HepG2 (cell line): ENCODE measurements around the gene SYNGR2. TPM values are rescaled to one million over a fixed set of nuclear protein-coding genes. Genes with fewer than 3 reads are reported as not detected.

Source experiments
- ATAC-seq: fragments of 200-7000 bp; cut with Tn5 transposase; 3 replicates; pipeline ENCODE4 v1.9.1; 2020; ENCODE audit warnings: mild to moderate bottlenecking, moderate library complexity
- BruUV-seq: library from RNA; stranded (reverse); fragments of 400-500 nt; replicated peaks from 2 replicates; lab custom pipeline; 2021; lab: Mats Ljungman, UMichigan
- CTCF ChIA-PET: fragments of 300-600 bp; formaldehyde crosslinking; extraction: SDS; loops from one replicate; lab custom pipeline; 2021; ENCODE audit warnings: low total read pairs, inconsistent platforms, low intra/inter-chr PET ratio; lab: Yijun Ruan, JAX
- POLR2A ChIA-PET: fragments of 350-600 bp; sonication (Branson Sonifier 250); formaldehyde crosslinking; loops from one replicate; lab custom pipeline; 2020; ENCODE audit warnings: antibody characterized with exemption, inconsistent platforms; lab: Yijun Ruan, JAX
- DNase-seq: peaks from one replicate; pipeline ENCODE4 v3.0.0-alpha.2; 2015; ENCODE audit warnings: low spot score
- FAIRE-seq: peaks from 3 replicates; lab custom pipeline; 2011; peaks lifted over from hg19 to GRCh38; lab: Jason Lieb, UNC
- H2AFZ ChIP-seq: one replicate; pipeline ENCODE4 v1.6.1; 2011; ENCODE audit warnings: low read length, inconsistent platforms
- H3K27ac ChIP-seq: fragments of 300-600 bp; 3 replicates; pipeline ENCODE4 v1.8.0; 2011; ENCODE audit warnings: mixed run types, mild to moderate bottlenecking, mixed read lengths, low read length, inconsistent platforms; ENCODE audit not compliant: insufficient read depth; ENCODE audit errors: extremely low read length
- H3K27me3 ChIP-seq, 2 experiments: fragments of 200-600 bp in 1 of 2; 2 replicates in 1 of 2; 3 replicates in 1 of 2; pipeline versions ENCODE4 v1.6.0 to v1.8.0; 2011; ENCODE audit warnings: low read length in 2 of 2, mild to moderate bottlenecking in 2 of 2, moderate library complexity in 2 of 2, inconsistent platforms in 1 of 2; ENCODE audit not compliant: insufficient read depth in 2 of 2, control insufficient read depth in 1 of 2
- H3K36me3 ChIP-seq, 2 experiments: fragments of 200-600 bp in 1 of 2; replicated peaks in 1 of 2; 2 replicates in 1 of 2; 3 replicates in 1 of 2; pipeline versions ENCODE4 v1.5.1 to v1.8.0; 2011; ENCODE audit warnings: low read length in 2 of 2, inconsistent platforms in 1 of 2; ENCODE audit not compliant: insufficient read depth in 2 of 2, control insufficient read depth in 1 of 2
- H3K4me1 ChIP-seq: 2 replicates; pipeline ENCODE4 v1.5.1; 2012; ENCODE audit warnings: low read length, inconsistent platforms; ENCODE audit not compliant: insufficient read depth
- H3K4me2 ChIP-seq: 2 replicates; pipeline ENCODE4 v1.6.0; 2011; ENCODE audit warnings: low read depth, low read length, inconsistent platforms
- H3K4me3 ChIP-seq, 3 experiments: fragments of 200-600 bp in 1 of 3; sonication (generic), shearing (Covaris generic) in 1 of 3; replicated peaks in 1 of 3; 2 replicates each; pipeline ENCODE4 v1.5.1; 2011 to 2016; ENCODE audit warnings: low read length in 3 of 3, inconsistent platforms in 2 of 3, low read depth in 2 of 3, mild to moderate bottlenecking in 2 of 3, control low read depth in 1 of 3, mixed read lengths in 1 of 3; ENCODE audit not compliant: insufficient read depth in 1 of 3
- H3K79me2 ChIP-seq: one replicate; pipeline ENCODE4 v1.6.1; 2011; ENCODE audit warnings: low read length, inconsistent platforms; ENCODE audit not compliant: insufficient read depth
- H3K9ac ChIP-seq: 2 replicates; pipeline ENCODE4 v1.6.0; 2011; ENCODE audit warnings: mild to moderate bottlenecking, low read depth, low read length, inconsistent platforms; ENCODE audit not compliant: insufficient read depth
- H3K9me3 ChIP-seq: 2 replicates; pipeline ENCODE4 v1.5.1; 2012; ENCODE audit warnings: mild to moderate bottlenecking, low read length
- H4K20me1 ChIP-seq: 2 replicates; pipeline ENCODE4 v1.6.0; 2011; ENCODE audit warnings: inconsistent platforms, mild to moderate bottlenecking, low read length, moderate library complexity; ENCODE audit not compliant: insufficient read depth
- POLR2AphosphoS5 ChIP-seq: IDR thresholded peaks from 2 replicates; pipeline ENCODE4 v1.6.1; 2012; ENCODE audit warnings: low read depth, low read length
- SAP130 ChIP-seq: IDR thresholded peaks from 2 replicates; pipeline ENCODE4 v1.6.1; 2016; ENCODE audit warnings: low read depth
- SSRP1 ChIP-seq: IDR thresholded peaks from 2 replicates; pipeline ENCODE4 v1.6.1; 2016; ENCODE audit warnings: control low read depth
- TBX3 ChIP-seq: fragments of 450-650 bp; IDR thresholded peaks from 2 replicates; pipeline ENCODE4 v1.6.1; 2017; ENCODE audit warnings: antibody characterized with exemption, mild to moderate bottlenecking, inconsistent platforms, borderline replicate concordance
- ZNF558 ChIP-seq: sonication (generic); formaldehyde crosslinking; IDR thresholded peaks from 2 replicates; pipeline ENCODE4 v1.9.0; 2022; ENCODE audit warnings: mild to moderate bottlenecking, missing genetic modification reagents, borderline replicate concordance
- ZNF574 ChIP-seq: sonication (generic); formaldehyde crosslinking; IDR thresholded peaks from 2 replicates; pipeline ENCODE4 v1.4.0; 2020; ENCODE audit warnings: missing genetic modification reagents
- ZNF687 ChIP-seq: sonication (generic); formaldehyde crosslinking; IDR thresholded peaks from 2 replicates; pipeline ENCODE4 v1.5.1; 2020; ENCODE audit warnings: mild to moderate bottlenecking, missing genetic modification reagents, moderate library complexity
- ZSCAN5A ChIP-seq: sonication (generic); formaldehyde crosslinking; IDR thresholded peaks from 2 replicates; pipeline ENCODE4 v1.8.0; 2022; ENCODE audit warnings: mild to moderate bottlenecking, missing genetic modification reagents, borderline replicate concordance
- ZXDC ChIP-seq: sonication (generic); formaldehyde crosslinking; IDR thresholded peaks from 2 replicates; pipeline ENCODE4 v1.5.0; 2020; ENCODE audit warnings: mild to moderate bottlenecking, missing genetic modification reagents
- WGBS: methylation state at CpG from one replicate; pipeline ENCODE4 v1.1.6; 2017; ENCODE audit warnings: low lambda C conversion rate; 5-methylcytosine and 5-hydroxymethylcytosine counted together
- in situ Hi-C: cut with HindIII; loops from 2 replicates; pipeline ENCODE4 v1.10.0; 2017; ENCODE audit warnings: low pct_unique_long_range_greater_than_20kb; ENCODE audit not compliant: extremely low pct_ligation_motif_present
- intact Hi-C: fragments of 100-400 bp; cut with micrococcal nuclease; formaldehyde crosslinking; loops from one replicate; pipeline ENCODE4 v1.10.0; 2022; ENCODE audit not compliant: unreplicated experiment
- polyA plus RNA-seq, 8 experiments: library from polyadenylated mRNA; depleted of rRNA in 3 of 8; stranded (reverse) in 7 of 8; unstranded in 1 of 8; fragments of >200 nt; fragmentation: Illumina TruSeq in 4 of 8; extraction: Trizol in 4 of 8; gene quantifications; 2 replicates each; pipeline versions ENCODE4 v1.2.1 to v1.2.3, GENCODE V29; 2011 to 2016; ENCODE audit warnings: low read depth in 4 of 8, missing spikeins in 1 of 8, mixed read lengths in 1 of 8; ENCODE audit not compliant: insufficient read depth in 1 of 8
- total RNA-seq, 5 experiments: library from RNA; depleted of rRNA; stranded (reverse); fragments of >200 nt; fragmentation: Illumina TruSeq; extraction: Trizol; gene quantifications; 2 replicates each; pipeline ENCODE4 v1.2.3, GENCODE V29; 2016; ENCODE audit warnings: low read depth in 1 of 5

The SYNGR2 gene
- total and polyA plus RNA-seq, 2 of the 13 experiments (the other 11 are each of a cell fraction or from before 2014, with no cell fraction given) = 46.7 to 170 TPM

- no peaks in the 10 kb centered on the region for H3K27me3 ChIP-seq
- ChIA-PET POLR2A (interaction anchor here (0.8 kb wide), 1 partner anchor 18 kb away, joined by 3 read pairs; the partner anchor contains the start of gene TK1), CTCF (no interaction called here)
- intact Hi-C loops (no loop called here), in situ Hi-C loops (no loop called here)
- FAIRE-seq = no peak
- 98% methylated on average over 20 of the region's 22 CpGs for WGBS
- no peak overlapping the region for H2AFZ ChIP-seq
- peaks cover 36% of the 10 kb centered on the region for H4K20me1 ChIP-seq
- TSS peak; percentile 13 for BruUV-seq
- no peak overlapping the region for H3K4me2 ChIP-seq
- no peaks in the 10 kb centered on the region for H3K9me3 ChIP-seq
- peaks cover 13% of the 10 kb centered on the region for H3K79me2 ChIP-seq
- no peak overlapping the region for H3K27ac ChIP-seq
- H3K36me3 ChIP-seq = peaks cover 37 to 63% of the 10 kb centered on the region in 2 experiments
- H3K9ac ChIP-seq = no peak overlapping the region
- no peak overlapping the region for H3K4me3 ChIP-seq
- peak; percentile 18 for ATAC-seq
- DNase-seq = no peak
- H3K4me1 ChIP-seq = no peaks in the 10 kb centered on the region
- TF ChIP-seq ZSCAN5A = 0 out of 2 replicates have a peak, but pooled peaks have one; percentile 40
- 0 out of 2 replicates have a peak, but pooled peaks have one; percentile 45 for TF ChIP-seq POLR2AphosphoS5
- peak; percentile 64; the same call in 1 of the 2 replicates for TF ChIP-seq SSRP1 (CRISPR knock-in tag)
- no peak for TF ChIP-seq SAP130 (CRISPR knock-in tag)
- TF ChIP-seq ZNF687 = 0 out of 2 replicates have a peak, but pooled peaks have one; percentile 8
- peak; percentile 29; the same call in 1 of the 2 replicates for TF ChIP-seq ZNF574 (CRISPR knock-in tag)
- 0 out of 2 replicates have a peak, but pooled peaks have one; percentile 70 for TF ChIP-seq ZNF558 (CRISPR knock-in tag)
- 0 out of 2 replicates have a peak, but pooled peaks have one; percentile 54 for TF ChIP-seq ZXDC (CRISPR knock-in tag)
- no peak for TF ChIP-seq TBX3
Observed at GRCh38 chr17:78204387-78205123, 36.2 kb downstream of the SYNGR2 start.
